HS-5 (cell line): Measurements from ENCODE around the gene OR6M1.

Source experiments
- DNase-seq: peaks from one replicate; pipeline ENCODE4 v3.0.0-alpha.2; 2012; ENCODE audit warnings: low read depth

Gene OR6M1

GRCh38 chr11:123806249-123806648, at the start of gene OR6M1:
OR6M1 (minus strand) TSS chr11:123806349; CDS start chr11:123806349, 0 bp downstream.
- DNase-seq: no peak

DNA sequence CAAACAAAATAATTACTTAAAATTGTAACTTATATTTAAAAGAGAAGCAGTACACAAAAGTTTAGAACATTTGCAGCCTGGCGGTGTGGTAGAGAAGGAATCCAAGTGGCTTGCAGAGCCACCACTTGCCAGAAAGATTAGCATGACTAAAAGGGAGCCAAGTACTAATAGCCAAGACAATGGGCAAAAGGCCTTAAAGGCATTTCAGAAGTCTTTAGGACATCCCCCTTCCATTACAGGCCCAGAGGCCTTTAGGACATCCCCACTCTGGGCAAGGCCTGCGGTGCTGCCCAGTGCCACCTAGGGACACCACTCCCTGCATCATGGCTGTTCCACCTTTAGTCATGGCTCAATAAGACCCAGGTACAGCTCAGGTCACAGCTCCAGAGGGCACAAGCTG, 46.9 kb upstream of the OR6M1 start:
- DNase-seq: no peak

GRCh38 chr11:123852321-123852720, 46.2 kb upstream of the OR6M1 start:
- DNase-seq: no peak

DNA sequence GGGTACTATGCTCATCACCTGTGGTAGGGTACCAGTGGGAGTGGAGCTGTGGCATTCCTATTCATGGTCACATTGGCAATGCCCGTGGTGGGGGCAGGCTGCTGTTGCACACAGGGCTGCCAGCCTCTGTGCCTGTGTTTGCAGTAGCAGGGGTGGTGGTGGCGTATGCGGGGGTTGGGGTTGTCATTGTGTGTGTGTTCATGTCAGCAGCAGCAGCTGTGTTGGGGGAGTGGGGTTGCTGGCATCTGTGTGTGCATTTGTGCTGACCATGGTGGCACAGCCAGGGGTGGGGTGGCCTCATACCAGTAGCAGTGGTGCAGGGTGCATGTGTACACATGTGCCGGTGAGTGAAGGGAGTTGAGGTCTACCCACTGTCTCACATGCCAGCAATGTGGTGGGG, 45.0 kb upstream of the OR6M1 start:
- DNase-seq: no peak

DNA sequence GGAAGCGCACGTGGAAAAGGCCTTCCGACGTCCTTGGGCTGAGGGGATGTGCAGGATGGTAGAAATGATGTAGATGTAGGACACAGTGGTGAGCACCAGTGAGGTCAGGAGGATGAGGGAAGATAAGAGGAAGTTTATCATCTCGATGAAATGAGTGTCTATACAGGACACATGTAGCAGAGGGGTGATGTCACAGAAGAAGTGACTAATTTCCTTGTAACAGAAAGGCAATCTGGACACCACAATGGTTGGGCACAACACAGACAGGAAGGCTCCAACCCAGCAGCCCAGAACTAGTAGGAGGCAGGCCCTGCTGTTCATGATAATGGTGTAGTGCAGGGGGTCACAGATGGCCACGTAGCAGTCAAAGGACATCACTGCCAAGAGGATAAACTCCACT, 35.0 kb upstream of the OR6M1 start:
- DNase-seq: peak; percentile 8

DNA sequence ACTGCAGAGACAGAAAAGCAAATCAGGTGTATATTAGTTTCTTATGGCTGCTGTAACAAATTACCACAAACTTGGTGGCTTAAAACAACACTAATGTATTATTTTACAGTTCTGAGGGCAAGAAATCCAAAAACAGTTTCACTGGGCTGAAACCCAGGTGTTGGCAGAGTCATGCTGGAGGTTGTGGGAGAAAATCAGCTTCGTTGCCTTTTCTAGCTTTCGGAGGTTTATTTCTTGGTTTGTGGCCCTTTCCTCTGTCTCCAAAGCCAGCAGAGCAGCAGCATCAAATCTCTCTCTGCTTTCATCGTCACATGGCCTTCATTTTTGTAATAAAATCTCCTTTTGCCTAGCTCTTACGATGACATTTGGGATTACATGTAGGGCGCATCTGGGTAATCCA, 33.0 kb upstream of the OR6M1 start:
- no peak for DNase-seq

GRCh38 chr11:123838659-123839058, 32.5 kb upstream of the OR6M1 start:
- DNase-seq: no peak

GRCh38 chr11:123838199-123838598, 32.0 kb upstream of the OR6M1 start:
- DNase-seq: no peak

DNA sequence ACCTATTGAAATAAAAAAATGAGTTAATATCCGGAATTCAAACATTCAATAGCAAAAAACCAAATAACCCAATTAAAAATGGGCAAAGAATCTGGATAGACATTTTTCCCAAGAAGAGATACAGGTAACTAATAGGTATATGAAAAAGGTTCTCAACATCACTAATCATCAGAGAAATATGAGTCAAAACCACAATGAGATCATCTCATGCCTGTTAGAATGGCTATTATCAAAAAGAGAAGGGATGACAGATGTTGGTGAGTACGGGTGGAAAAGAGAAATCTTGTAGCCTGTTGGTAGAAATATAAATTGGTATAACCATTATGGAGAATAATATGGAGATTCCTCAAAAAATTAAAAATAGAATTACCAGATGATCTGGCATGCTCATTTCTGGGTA, 26.9 kb upstream of the OR6M1 start:
- no peak for DNase-seq

GRCh38 chr11:123829745-123830144, 23.6 kb upstream of the OR6M1 start:
- DNase-seq: no peak

DNA sequence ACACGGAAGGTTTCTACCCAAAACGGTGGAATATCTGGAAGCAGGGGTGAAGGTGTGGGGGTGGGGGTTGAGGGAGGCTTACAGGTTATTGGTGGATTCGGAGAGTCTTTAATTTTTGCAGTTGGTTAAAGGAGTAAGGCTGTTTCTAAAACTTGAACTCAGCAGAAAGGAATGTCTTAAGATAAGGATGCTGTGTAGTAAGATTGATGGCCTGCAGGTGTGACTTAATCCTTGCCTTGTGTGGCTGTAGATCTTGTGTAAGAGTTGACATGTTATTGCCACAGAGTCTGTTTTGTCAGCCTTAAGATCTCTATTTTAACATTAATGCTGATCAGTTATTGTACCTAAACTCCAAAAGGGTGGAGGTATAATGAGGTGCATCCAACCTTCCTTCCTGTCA, 16.4 kb upstream of the OR6M1 start:
- DNase-seq: no peak

GRCh38 chr11:123822032-123822431, 15.9 kb upstream of the OR6M1 start:
- DNase-seq: no peak

DNA sequence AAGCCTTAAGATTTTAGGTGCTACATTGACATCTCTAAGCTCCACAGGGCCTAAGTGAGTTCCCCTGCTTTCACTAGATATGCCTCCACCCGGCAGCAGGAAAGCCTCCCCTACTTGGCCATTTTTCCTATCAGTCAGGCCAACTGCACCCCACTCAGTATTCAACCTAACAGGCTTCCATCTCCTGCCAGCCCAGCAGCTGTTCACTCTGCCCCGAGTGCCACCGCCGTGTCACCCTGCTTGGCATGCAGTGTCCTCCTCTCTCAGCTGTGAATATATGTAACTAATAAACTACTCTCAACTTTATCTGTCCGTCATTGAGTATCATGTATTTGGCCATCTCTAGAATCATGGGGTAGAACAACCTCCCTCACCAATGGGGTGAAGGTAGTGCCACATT, 9.0 kb upstream of the OR6M1 start:
- DNase-seq: no peak

GRCh38 chr11:123801765-123802164, 4.4 kb downstream of the OR6M1 start:
- DNase-seq: no peak

DNA sequence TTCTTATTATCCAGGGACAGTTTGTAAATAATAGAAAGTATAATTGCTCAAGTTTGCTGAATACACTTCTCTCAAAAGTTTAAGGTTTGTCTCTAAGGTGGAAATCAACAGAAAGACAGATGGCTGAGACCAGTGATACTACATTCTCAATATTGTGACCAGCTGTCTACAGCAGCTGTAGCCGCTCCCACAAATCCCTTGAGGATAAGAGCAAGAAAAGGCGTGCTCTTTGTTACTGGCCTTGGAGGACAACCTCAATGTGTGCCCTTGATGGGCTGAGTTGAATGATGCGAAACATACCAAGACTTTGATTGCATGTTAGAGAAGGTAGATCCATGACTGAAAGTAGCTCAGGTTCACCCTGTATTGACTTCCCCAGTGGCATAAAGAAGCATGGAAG, 6.1 kb downstream of the OR6M1 start:
- no peak for DNase-seq

DNA sequence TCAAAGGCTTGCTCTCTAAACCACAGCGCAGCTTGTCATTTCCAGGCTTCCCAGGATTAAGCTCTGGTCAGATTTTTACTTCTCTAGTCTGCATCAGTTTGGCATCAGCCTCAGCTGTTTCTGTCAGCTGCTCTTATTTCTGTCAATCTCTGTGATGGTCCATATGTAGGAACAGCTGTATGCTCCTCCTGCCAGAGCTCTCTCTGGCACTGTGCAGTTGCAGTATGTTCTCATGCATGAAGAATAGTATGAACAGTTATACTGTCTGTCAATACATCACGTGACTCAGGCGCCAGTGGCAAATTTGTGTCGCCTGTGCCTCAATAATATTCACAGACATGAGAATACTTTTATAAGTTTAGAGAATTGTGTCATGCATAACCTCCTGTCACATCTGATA, 6.7 kb downstream of the OR6M1 start:
- DNase-seq: no peak

DNA sequence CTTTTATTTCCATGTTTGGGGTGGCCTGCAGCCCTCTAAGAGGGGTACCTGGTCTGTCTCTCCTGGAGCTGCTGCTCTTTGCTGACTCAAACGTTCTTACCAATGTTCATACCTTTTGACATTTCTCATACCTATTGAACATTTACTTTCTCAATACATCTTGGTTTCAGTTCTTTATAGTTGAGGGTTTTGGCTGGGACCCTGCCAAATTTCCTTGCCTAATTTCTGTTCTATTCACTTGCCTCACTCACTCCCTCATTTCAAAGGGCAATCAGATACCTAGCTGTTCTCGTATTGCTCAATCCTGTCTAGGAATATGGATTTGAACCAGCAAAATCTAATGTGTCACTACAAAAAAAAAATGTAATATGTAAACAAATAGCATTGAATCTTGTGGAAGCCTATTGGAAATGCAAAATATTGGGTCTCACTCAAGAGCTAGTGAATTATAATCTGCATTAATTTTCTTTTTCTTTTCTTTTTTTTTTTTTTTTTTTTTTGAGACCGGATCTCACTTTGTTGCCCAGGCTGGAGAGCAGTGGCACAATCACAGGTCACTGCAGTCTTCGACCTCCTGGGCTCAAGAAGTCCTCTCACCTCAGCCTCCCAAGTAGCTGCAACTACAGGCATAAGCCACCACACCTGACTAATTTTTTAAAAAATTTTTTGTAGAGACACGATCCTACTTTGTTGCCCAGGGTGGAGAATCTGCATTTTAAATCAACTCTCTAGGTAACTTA, 7.5 kb downstream of the OR6M1 start:
- no peak for DNase-seq

DNA sequence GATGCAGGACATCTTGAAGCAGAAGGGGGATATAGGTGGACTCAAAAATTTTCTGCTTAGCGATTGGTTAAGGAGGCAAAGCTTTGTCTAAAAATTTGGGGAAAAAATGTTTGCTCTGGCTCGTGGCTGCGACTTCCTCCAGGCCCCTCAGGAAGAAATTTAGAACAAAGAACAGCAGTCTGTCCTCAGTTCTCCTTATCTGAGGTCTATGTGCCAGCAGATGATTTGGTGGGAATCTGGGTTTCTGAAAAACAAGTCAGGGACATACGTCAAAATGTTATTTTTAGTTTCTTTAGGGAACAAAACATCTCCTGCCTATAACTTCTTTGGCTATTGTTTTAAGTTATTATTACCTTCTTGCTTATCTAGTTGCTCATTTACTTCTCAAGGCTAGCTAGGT, 8.1 kb downstream of the OR6M1 start:
- no peak for DNase-seq

- no peak for DNase-seq
Observed at GRCh38 chr11:123797541-123797940, 8.6 kb downstream of the OR6M1 start.

- DNase-seq: no peak
Observed at GRCh38 chr11:123797114-123797513, 9.0 kb downstream of the OR6M1 start.

DNA sequence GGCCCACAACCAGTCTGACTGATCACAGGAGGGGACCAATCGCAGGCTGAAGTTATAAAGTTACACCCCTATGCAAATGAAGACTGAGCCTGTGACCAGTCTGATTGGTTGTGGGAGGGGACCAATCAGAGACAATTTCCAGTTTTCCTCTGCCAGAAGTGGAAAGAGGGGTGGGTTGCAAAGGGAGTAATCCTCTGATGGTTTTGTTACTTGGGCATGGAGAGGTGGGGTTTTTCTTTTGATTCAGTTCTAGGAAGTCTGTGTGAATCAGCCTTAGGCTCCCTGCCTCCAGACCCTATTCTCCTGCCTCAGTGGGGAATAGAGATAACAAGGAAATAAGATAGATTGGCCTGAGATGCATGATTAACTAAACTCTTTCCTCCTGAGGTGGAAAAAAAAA, 9.9 kb downstream of the OR6M1 start:
- no peak for DNase-seq

GRCh38 chr11:123783536-123783935, 22.6 kb downstream of the OR6M1 start:
- no peak for DNase-seq

- DNase-seq: no peak
Observed at GRCh38 chr11:123778511-123778910, 27.6 kb downstream of the OR6M1 start.

GRCh38 chr11:123775715-123776549, 30.2 kb downstream of the OR6M1 start:
- DNase-seq: no peak
